NCI-H1105 (cell line): ENCODE measurements around the gene ZNF385D.

Source experiments
- DNase-seq: peaks from one replicate; lab custom pipeline; 2025; lab: John Stamatoyannopoulos, UW

The ZNF385D gene

GRCh38 chr3:21377071-21377769 is 373.8 kb downstream of the ZNF385D start:
- no peak for DNase-seq

GRCh38 chr3:21372316-21372715 is 378.7 kb downstream of the ZNF385D start:
- no peak for DNase-seq
